GM19025 (cell line): Measurements from ENCODE around the gene MRS2.
"Not testable (repeated sequence)": the region's sequence is repeated elsewhere in the genome, so short reads cannot be mapped to it uniquely, and the experiment has no call there.

Source experiments
- ATAC-seq: cut with Tn5 transposase; IDR thresholded peaks from one replicate; pipeline ENCODE4 v1.9.1; 2021; ENCODE audit warnings: mild to moderate bottlenecking, low read depth, moderate library complexity; ENCODE audit not compliant: unreplicated experiment

Gene MRS2

GRCh38 chr6:24385536-24386269 is 17.0 kb upstream of the MRS2 start:
- ATAC-seq = no peak

DNA sequence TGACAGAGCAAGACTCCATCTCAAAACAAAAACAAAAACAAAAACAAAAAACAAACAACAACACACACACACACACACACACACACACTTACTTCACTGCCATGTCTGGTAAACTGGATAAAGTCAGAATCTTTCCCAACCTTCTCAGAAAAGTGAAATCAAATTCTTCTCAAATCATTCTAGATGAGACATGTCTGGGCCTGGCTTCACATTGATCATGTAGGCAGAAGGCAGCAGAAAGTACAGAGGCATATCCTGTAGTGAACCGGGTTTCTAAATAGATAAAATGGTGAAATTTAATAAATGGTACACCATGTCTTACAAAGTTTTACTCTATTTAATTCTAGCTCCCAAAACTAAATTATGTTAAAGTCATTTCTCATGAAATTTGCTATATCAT is 14.9 kb upstream of the MRS2 start:
- ATAC-seq = no peak

GRCh38 chr6:24391208-24391607 is 11.5 kb upstream of the MRS2 start:
- ATAC-seq = no peak

DNA sequence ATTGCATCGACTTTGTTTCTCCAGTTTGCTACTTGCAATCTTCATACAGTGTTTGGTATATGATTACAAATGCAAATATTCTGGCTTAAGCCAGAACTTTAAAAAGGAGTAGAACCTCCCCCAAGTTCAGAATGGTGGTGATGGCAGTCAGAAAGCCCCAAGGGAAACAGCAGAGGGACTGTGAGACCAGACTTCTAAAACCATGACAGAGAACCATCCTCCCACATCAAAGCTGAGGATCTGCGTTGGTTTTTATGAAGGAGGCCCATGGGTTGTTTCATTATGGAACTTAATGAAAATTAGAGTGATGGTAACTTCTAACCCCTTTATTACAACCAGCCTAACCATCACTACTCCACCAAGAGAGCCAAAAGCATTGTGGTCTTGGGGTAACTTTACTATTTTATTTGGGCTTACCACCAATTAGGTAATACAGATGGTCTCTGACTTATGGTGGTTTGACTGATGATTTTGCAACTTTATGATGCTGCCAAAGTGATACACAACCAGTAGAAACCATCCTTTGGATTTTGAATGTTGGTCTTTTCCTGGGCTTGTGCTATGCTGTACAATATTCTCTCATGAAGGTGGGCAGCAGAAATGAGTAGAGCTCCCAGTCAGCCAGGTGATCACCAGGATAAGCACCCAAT is 10.9 kb upstream of the MRS2 start:
- ATAC-seq = no peak

- no peak for ATAC-seq
Measured at GRCh38 chr6:24394061-24394779, 8.5 kb upstream of the MRS2 start.

DNA sequence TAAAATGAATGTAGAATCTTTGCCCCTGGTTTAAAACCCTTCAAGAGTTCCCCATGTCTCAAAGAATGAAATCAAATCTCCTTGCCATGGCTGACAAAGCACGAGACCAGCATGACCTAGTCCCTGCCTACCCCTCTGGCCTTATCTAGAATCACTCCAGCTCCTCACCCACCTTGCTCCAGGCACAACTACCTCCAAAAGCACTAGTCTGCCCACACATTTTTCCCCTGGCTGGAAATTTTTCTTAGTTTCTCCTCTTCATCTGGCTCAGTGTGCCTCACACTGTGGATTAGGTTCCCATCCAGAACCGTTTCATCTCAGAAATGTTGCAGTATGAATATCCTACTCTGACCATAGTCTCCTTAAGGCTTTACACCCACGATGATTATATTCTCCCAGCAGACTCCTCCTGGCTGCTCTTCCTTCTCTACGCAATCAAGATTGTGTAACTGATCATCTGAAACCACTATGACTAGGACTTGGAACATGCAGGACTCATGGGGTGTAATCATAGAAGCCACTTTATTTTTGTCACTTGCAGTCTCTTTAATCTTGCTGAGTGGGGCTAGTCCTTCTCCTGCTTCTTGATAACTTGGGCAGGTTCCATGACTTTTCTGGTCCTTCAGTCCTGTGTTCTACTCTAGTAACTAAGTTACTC is 7.8 kb upstream of the MRS2 start:
- no peak for ATAC-seq

DNA sequence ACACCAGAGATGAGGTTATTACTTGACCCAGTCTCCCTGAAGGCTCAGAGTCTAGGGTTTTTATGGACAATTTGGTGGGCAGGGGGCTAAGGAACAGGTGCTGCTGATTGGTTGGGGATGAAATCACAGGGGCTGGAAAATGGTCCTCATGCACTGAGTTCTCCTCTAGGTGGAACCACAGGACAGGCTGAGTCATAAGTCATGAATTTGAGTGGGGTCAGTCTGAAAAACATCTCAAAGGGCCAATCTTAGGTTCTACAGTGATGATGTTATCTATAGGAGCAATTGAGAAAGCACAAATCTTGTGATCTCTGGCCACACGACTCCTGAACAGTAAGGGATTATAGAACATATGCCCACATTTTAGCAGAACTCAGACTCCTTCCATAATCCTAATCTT is 5.9 kb upstream of the MRS2 start:
- ATAC-seq = no peak

GRCh38 chr6:24397631-24398030 is 5.1 kb upstream of the MRS2 start:
- ATAC-seq = no peak

DNA sequence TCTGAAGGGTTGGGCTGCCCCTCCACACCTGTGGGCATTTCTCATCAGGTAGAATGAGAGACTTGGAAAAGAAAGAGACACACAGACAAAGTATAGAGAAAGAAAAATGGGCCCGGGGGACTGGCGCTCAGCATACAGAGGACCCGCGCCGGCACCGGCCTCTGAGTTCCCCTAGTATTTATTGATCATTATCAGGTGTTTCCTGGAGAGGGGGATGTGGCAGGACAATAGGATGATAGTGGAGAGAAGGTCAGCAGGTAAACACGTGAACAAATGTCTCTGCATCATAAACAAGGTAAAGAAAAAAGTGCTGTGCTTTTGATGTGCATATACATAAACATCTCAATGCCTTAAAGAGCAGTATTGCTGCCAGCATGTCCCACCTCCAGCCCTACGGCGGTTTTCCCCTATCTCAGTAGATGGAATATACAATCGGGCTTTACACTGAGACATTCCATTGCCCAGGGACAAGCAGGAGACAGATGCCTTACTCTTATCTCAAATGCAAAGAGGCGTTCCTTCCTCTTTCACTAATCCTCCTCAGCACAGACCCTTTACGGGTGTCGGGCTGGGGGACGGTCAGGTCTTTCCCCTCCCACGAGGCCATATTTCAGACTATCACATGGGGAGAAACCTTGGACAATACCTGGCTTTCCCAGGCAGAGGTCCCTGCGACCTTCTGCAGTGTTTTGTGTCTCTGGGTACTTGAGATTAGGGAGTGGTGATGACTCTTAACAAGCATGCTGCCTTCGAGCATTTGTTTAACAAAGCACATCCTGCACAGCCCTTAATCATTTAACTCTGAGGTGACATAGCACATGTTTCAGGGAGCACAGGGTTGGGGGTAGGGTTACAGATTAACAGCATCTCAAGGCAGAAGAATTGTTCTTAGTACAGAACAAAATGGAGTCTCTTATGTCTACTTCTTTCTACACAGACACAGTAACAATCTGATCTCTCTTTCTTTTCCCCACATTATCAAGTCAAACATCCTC is 2.4 kb upstream of the MRS2 start:
- ATAC-seq = not testable (repeated sequence)

DNA sequence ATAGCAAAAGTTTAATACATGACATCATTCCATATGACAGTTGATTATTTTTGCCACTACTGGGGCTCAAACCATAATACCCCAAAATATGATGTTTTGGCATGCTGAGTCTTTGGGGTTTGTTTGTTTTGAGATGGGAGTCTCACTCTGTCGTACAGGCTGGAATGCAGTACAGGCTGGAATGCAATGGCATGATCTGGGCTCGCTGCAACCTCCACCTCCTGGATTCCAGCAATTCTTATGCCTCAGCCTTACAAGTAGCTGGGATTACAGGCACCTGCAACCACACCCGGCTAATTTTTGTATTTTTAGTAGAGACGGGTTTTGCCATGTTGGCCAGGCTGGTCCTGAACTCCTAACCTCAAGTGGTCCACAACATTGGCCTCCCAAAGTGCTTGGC is 1.3 kb upstream of the MRS2 start:
- no peak for ATAC-seq

GRCh38 chr6:24403501-24403824 is 727 bp downstream of the MRS2 start:
- no peak for ATAC-seq

DNA sequence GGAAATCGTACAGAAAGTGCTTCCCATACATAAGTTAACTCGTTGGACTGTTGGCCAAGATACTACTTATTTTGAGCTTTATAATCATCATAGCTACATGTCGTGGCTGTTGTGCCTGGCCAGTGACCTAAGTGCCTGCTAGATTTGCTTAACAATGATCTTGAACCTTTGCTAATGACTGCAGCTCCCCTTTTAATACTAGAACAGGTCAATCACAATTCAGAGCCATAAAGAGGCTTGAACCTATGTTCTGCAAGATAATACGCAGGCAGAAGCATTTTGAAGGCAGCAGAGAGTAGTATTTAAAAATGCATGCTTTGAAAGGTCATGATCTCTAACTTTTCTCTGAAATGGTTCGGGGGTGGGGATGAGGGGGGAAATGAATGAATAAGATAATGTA is 2.5 kb downstream of the MRS2 start:
- no peak for ATAC-seq

DNA sequence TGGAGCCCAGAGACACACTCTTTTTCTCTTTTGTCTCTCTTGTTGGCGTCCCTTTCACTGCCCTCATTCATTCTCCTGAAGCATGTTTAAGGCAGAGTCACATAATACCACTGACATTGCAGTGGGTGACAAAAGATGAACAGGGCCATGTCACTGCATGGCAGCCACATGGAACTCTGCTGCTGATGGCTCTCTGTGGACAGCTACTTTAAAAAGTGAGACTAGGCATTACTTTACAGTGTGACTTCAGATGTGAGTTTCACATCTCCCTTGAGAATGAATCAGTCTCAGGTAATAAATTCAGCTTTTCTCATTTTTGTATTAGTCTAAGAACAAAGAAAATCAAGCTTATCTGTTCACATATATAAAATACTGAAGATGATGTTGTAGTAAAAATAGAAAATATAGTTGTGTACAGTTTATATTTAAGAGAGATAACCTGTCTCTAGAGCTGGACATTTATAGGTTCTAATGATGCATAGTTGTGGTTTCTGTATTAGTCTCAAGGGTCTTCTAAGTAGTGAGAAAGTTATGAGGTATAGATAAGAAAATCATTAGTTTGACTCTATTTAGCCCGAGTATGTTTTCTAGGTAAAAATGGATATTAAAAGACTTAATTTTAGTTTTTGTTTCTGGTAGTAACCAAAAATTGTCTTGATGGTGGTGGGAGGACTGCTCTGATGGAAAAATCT is 6.1 kb downstream of the MRS2 start:
- ATAC-seq = peak; percentile 86

- ATAC-seq = no peak
Measured at GRCh38 chr6:24410622-24411021, 7.9 kb downstream of the MRS2 start.

- ATAC-seq = no peak
Measured at GRCh38 chr6:24412294-24412693, 9.6 kb downstream of the MRS2 start.

GRCh38 chr6:24414531-24414930 is 11.8 kb downstream of the MRS2 start:
- not testable (repeated sequence) for ATAC-seq

DNA sequence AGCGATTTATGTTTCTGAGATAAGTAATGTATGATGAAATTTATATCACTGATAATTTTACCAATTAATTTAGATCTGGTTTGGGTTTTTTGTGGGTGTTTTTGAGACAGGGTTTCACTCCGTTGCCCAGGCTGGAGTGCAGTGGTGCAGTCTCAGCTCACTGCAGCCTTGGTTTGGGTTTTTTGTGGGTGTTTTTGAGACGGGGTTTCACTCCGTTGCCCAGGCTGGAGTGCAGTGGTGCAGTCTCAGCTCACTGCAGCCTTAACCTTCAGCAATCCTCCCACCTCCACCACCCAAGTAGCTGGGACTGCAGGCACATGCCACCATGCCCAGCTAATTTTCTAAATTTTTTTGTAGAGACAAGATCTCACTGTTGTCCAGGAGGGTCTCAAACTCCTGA is 13.0 kb downstream of the MRS2 start:
- peak; percentile 74 for ATAC-seq

- ATAC-seq = no peak
Measured at GRCh38 chr6:24419526-24419925, 16.8 kb downstream of the MRS2 start.

- ATAC-seq = no peak
Measured at GRCh38 chr6:24425091-24425490, 22.4 kb downstream of the MRS2 start.
